PFSK-1 (cell line): ENCODE measurements around the gene ARHGAP21.

Source experiments
- POLR2AphosphoS5 ChIP-seq: IDR thresholded peaks from 2 replicates; pipeline ENCODE4 v1.6.1; 2012; ENCODE audit warnings: low read depth, mild to moderate bottlenecking, control low read depth, low read length, moderate library complexity
- REST ChIP-seq, 2 experiments: IDR thresholded peaks; 2 replicates each; pipeline versions ENCODE4 v1.6.1 to v1.8.0; 2011 to 2012; ENCODE audit warnings: low read depth in 2 of 2, low read length in 2 of 2, control low read depth in 1 of 2, inconsistent platforms in 1 of 2, mild to moderate bottlenecking in 1 of 2, moderate library complexity in 1 of 2; ENCODE audit not compliant: insufficient read depth in 1 of 2
- TAF1 ChIP-seq: IDR thresholded peaks from 2 replicates; pipeline ENCODE4 v1.6.1; 2012; ENCODE audit warnings: low read length, control low read depth, borderline replicate concordance; ENCODE audit not compliant: insufficient read depth

GRCh38 chr10:24643679-24644209 lies 79.9 kb downstream of the ARHGAP21 start:
- TF ChIP-seq REST (IDR thresholded peaks at IDR 0.05; ENCODE audit: insufficient read depth in 1 of 2, low read depth in 2 of 2, low read length in 2 of 2) (no peak), POLR2AphosphoS5 (no peak), TAF1 (no peak)
